PC-9 (cell line): ENCODE results near the gene ZNRF1. TPM values are rescaled to one million over a fixed set of nuclear protein-coding genes. Genes with fewer than 3 reads are reported as not detected.

Experiments used
- BruUV-seq: library from RNA; stranded (reverse); fragments of 400-500 nt; replicated peaks from 2 replicates; lab custom pipeline; 2021; lab: Mats Ljungman, UMichigan
- CTCF ChIA-PET: fragments of 300-600 bp; sonication (Branson Sonifier 250); formaldehyde crosslinking; loops from one replicate; lab custom pipeline; 2022; ENCODE audit warnings: antibody characterized with exemption; lab: Charles Lee
- POLR2A ChIA-PET: fragments of 300-600 bp; sonication (Branson Sonifier 250); formaldehyde crosslinking; loops from one replicate; lab custom pipeline; 2022; ENCODE audit warnings: antibody characterized with exemption; ENCODE audit not compliant: unreplicated experiment; lab: Charles Lee
- DNase-seq, 2 experiments: peaks; one replicate each; pipeline versions ENCODE4 v3.0.0 to v3.0.0-alpha.2; 2015 to 2022; ENCODE audit warnings: mixed read lengths in 1 of 2
- H2AFZ ChIP-seq: fragments of 200-600 bp; sonication (generic); 2 replicates; pipeline ENCODE4 v1.8.1; 2017; ENCODE audit warnings: antibody characterized with exemption
- H3F3A ChIP-seq: fragments of 200-600 bp; sonication (generic); 2 replicates; pipeline ENCODE4 v1.8.1; 2017; ENCODE audit warnings: antibody characterized with exemption, mild to moderate bottlenecking, low read depth; ENCODE audit not compliant: insufficient read depth
- H3K27ac ChIP-seq: fragments of 200-600 bp; sonication (generic); 2 replicates; pipeline ENCODE4 v1.6.1; 2016; ENCODE audit warnings: mixed run types
- H3K27me3 ChIP-seq: fragments of 200-600 bp; sonication (generic); 2 replicates; pipeline ENCODE4 v1.6.1; 2016; ENCODE audit warnings: low read depth, mixed run types; ENCODE audit not compliant: insufficient read depth
- H3K36me3 ChIP-seq: fragments of 200-600 bp; sonication (generic); 2 replicates; pipeline ENCODE4 v1.6.1; 2016; ENCODE audit warnings: low read depth, mixed run types
- H3K4me1 ChIP-seq: fragments of 200-600 bp; sonication (generic); replicated peaks from 2 replicates; pipeline ENCODE4 v1.6.1; 2016; ENCODE audit warnings: mixed run types; ENCODE audit not compliant: insufficient read depth
- H3K4me2 ChIP-seq: fragments of 200-600 bp; sonication (generic); 2 replicates; pipeline ENCODE4 v1.6.1; 2017; ENCODE audit warnings: mixed run types
- H3K4me3 ChIP-seq: fragments of 200-600 bp; sonication (generic); 2 replicates; pipeline ENCODE4 v1.6.1; 2016; ENCODE audit warnings: mixed run types
- H3K79me2 ChIP-seq: fragments of 200-600 bp; sonication (generic); 2 replicates; pipeline ENCODE4 v1.6.1; 2017; ENCODE audit warnings: low read depth, mixed run types
- H3K9me2 ChIP-seq: fragments of 200-600 bp; sonication (generic); 2 replicates; pipeline ENCODE4 v1.8.1; 2017; ENCODE audit warnings: mild to moderate bottlenecking; ENCODE audit not compliant: insufficient read depth
- H3K9me3 ChIP-seq: fragments of 200-600 bp; sonication (generic); 2 replicates; pipeline ENCODE4 v1.8.1; 2016; ENCODE audit warnings: low read depth; ENCODE audit not compliant: insufficient read depth
- H4K20me1 ChIP-seq: fragments of 200-600 bp; sonication (generic); 2 replicates; pipeline ENCODE4 v1.8.1; 2017; ENCODE audit not compliant: insufficient read depth
- CTCF ChIP-seq: fragments of 200-600 bp; sonication (generic); conservative IDR thresholded peaks from 2 replicates; pipeline ENCODE4 v1.6.1; 2017; ENCODE audit warnings: mixed run types, antibody characterized with exemption, mild to moderate bottlenecking, moderate library complexity
- EZH2 ChIP-seq: fragments of 200-600 bp; sonication (generic); IDR thresholded peaks from 2 replicates; pipeline ENCODE4 v1.8.0; 2017; ENCODE audit warnings: antibody characterized with exemption, low read depth
- intact Hi-C: fragments of 100-400 bp; cut with micrococcal nuclease; formaldehyde crosslinking; loops from one replicate; pipeline ENCODE4 v1.10.0; 2022; ENCODE audit not compliant: unreplicated experiment
- total RNA-seq: library from RNA; stranded (reverse); gene quantifications from 2 replicates; pipeline ENCODE4 v1.2.3, GENCODE V29; 2021

Gene ZNRF1
- total RNA-seq, 1 experiment from 2014 or later: 64.4 TPM

- intact Hi-C loops: no loop called here
Measured at GRCh38 chr16:75071621-75072020, 72.8 kb downstream of the ZNRF1 start.

GRCh38 chr16:75072239-75072947 is 73.6 kb downstream of the ZNRF1 start:
- Histone ChIP-seq H3K4me3 (no peak overlapping the region), H3K27me3 (no peaks in the 10 kb centered on the region), H3K9me2 (no peaks in the 10 kb centered on the region; the same call in 1 of the 2 replicates), H4K20me1 (peaks cover 7% of the 10 kb centered on the region; the same call in 1 of the 2 replicates), H3K79me2 (peaks cover 93% of the 10 kb centered on the region), H3K4me1 (peaks cover 22% of the 10 kb centered on the region), H3K36me3 (no peaks in the 10 kb centered on the region), H2AFZ (no peak overlapping the region), H3K4me2 (no peak overlapping the region), H3K27ac (no peak overlapping the region), H3F3A (no peaks in the 10 kb centered on the region), H3K9me3 (no peaks in the 10 kb centered on the region)
- BruUV-seq: no TSS peak
- ChIA-PET POLR2A (no interaction called here), CTCF (no interaction called here)
- TF ChIP-seq CTCF: no peak
- TF ChIP-seq EZH2: no peak
- DNase-seq: no peak
- intact Hi-C loops: no loop called here

More at GRCh38 chr16:75071621-75072020, 72.8 kb downstream of the ZNRF1 start:
- POLR2A ChIA-PET: no interaction called here
- CTCF ChIA-PET: no interaction called here
- Histone ChIP-seq H3F3A (peaks cover 6% of the 10 kb centered on the region; the same call in 1 of the 2 replicates), H3K9me2 (no peaks in the 10 kb centered on the region; the same call in 1 of the 2 replicates), H3K4me3 (no peak overlapping the region), H3K79me2 (peaks cover 93% of the 10 kb centered on the region), H3K4me2 (no peak overlapping the region), H3K27me3 (no peaks in the 10 kb centered on the region), H3K4me1 (peaks cover 30% of the 10 kb centered on the region), H3K9me3 (no peaks in the 10 kb centered on the region), H3K36me3 (no peaks in the 10 kb centered on the region), H2AFZ (no peak overlapping the region), H3K27ac (no peak overlapping the region), H4K20me1 (peaks cover 7% of the 10 kb centered on the region; the same call in 1 of the 2 replicates)
- no peak for DNase-seq
- no TSS peak for BruUV-seq
- no peak for TF ChIP-seq CTCF
- TF ChIP-seq EZH2: no peak

GRCh38 chr16:75073545-75074303 is 74.9 kb downstream of the ZNRF1 start:
- Histone ChIP-seq H3K4me3 (no peak overlapping the region), H3K27me3 (no peaks in the 10 kb centered on the region), H3K4me1 (peaks cover 13% of the 10 kb centered on the region), H3F3A (0 out of 2 replicates have a peak, but pooled peaks cover 4% of the 10 kb centered on the region), H3K27ac (no peak overlapping the region), H2AFZ (no peak overlapping the region), H4K20me1 (peaks cover 7% of the 10 kb centered on the region; the same call in 1 of the 2 replicates), H3K79me2 (peaks cover 92% of the 10 kb centered on the region), H3K4me2 (no peak overlapping the region), H3K36me3 (no peaks in the 10 kb centered on the region), H3K9me3 (no peaks in the 10 kb centered on the region), H3K9me2 (no peaks in the 10 kb centered on the region)
- TF ChIP-seq EZH2: no peak
- BruUV-seq: no TSS peak
- DNase-seq: no peak
- intact Hi-C loops: no loop called here
- CTCF ChIA-PET: no interaction called here
- POLR2A ChIA-PET: interaction anchor here (0.6 kb wide), 1 partner anchor 29 kb away, joined by 4 read pairs; no protein-coding TSS in a partner anchor
